ENCODE data around the gene YIPF1.
A peak's percentile ranks its signal among the peaks of the same experiment; 100 is the strongest.

YIPF1 gene

DNA sequence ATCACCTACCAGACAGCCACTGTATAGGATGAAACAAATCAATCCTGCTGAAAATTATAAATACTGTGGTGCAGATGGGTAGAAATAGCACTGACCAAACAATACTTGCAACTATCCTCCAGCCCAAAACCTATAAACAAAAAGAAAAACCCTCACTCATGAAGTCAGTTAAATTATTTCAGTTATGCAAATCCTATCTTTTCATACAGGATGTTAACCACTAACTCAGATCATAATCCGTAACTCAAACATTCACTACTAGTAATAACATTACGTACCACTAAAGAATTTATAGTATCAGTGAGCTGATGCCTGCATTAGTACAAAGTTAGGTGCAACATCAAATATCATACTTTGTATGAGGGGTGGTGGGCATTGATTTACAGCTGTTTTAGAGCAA, 54.1 kb downstream of the YIPF1 start:
- Mint-ChIP-seq H3K4me1 (peaks cover 20% of the 10 kb centered on the region), H3K9me3 (peaks cover 4% of the 10 kb centered on the region), H3K27ac (no peak overlapping the region), H3K36me3 (ENCODE audit: low read depth) (peaks cover 39% of the 10 kb centered on the region), H3K4me3 (no peak overlapping the region), H3K27me3 (ENCODE audit: low read depth, poor library complexity) (peaks cover 7% of the 10 kb centered on the region)
- no peak for DNase-seq
- TF ChIP-seq, protein P1, sequence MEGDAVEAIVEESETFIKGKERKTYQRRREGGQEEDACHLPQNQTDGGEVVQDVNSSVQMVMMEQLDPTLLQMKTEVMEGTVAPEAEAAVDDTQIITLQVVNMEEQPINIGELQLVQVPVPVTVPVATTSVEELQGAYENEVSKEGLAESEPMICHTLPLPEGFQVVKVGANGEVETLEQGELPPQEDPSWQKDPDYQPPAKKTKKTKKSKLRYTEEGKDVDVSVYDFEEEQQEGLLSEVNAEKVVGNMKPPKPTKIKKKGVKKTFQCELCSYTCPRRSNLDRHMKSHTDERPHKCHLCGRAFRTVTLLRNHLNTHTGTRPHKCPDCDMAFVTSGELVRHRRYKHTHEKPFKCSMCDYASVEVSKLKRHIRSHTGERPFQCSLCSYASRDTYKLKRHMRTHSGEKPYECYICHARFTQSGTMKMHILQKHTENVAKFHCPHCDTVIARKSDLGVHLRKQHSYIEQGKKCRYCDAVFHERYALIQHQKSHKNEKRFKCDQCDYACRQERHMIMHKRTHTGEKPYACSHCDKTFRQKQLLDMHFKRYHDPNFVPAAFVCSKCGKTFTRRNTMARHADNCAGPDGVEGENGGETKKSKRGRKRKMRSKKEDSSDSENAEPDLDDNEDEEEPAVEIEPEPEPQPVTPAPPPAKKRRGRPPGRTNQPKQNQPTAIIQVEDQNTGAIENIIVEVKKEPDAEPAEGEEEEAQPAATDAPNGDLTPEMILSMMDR (IDR thresholded peaks at IDR 0.05): no peak

DNA sequence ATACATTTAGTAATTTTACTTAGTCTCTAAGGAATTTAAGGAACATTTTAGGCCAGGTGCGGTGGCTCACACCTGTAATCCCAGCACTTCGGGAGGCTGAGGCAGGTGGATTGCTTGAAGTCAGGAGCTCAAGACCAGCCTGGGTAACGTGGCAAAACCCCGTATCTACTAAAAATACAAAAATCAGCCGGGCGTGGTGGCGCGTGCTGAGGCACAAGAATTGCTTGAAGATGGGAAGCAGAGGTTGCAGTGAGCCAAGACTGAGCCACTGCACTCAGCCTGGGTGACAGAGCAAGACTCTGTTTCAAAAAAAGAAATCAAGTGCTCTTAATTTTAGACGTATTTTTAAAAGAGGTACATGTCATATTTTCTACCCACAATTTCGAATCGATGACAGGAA, 54.8 kb downstream of the YIPF1 start:
- H3K4me3 Mint-ChIP-seq: no peak overlapping the region
- DNase-seq: no peak
- H3K9me3 Mint-ChIP-seq: peaks cover under 1% of the 10 kb centered on the region
- H3K27me3 Mint-ChIP-seq (ENCODE audit: low read depth, poor library complexity): peaks cover 7% of the 10 kb centered on the region
- peaks cover 40% of the 10 kb centered on the region for H3K36me3 Mint-ChIP-seq (ENCODE audit: low read depth)
- TF ChIP-seq, protein P1 (IDR thresholded peaks at IDR 0.05): no peak
- peaks cover 20% of the 10 kb centered on the region for H3K4me1 Mint-ChIP-seq
- no peak overlapping the region for H3K27ac Mint-ChIP-seq

DNA sequence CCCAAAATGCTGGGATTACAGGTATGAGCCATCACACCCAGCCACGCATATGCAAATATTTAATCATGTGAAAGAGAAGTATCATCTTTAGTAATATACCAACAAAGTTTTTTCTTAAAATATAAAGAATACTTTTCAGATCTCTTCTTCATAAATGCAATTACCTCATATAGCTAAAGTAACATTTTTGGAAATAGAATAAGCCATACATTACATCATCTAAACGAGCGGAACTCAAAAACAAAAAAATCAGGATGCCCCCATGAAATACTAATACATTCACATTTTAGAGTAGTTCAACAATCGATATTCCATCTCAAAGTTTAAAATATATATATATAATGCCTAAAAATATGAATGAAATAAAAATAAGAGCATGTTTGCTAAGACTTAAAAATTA, 56.2 kb downstream of the YIPF1 start:
- TF ChIP-seq, protein P1 (IDR thresholded peaks at IDR 0.05): no peak
- no peak overlapping the region for H3K4me3 Mint-ChIP-seq
- peaks cover 44% of the 10 kb centered on the region for H3K36me3 Mint-ChIP-seq (ENCODE audit: low read depth)
- H3K27me3 Mint-ChIP-seq (ENCODE audit: low read depth, poor library complexity): no peaks in the 10 kb centered on the region
- H3K9me3 Mint-ChIP-seq: no peaks in the 10 kb centered on the region
- peaks cover 20% of the 10 kb centered on the region for H3K4me1 Mint-ChIP-seq
- DNase-seq: no peak
- peak overlapping the region; percentile 32 for H3K27ac Mint-ChIP-seq

DNA sequence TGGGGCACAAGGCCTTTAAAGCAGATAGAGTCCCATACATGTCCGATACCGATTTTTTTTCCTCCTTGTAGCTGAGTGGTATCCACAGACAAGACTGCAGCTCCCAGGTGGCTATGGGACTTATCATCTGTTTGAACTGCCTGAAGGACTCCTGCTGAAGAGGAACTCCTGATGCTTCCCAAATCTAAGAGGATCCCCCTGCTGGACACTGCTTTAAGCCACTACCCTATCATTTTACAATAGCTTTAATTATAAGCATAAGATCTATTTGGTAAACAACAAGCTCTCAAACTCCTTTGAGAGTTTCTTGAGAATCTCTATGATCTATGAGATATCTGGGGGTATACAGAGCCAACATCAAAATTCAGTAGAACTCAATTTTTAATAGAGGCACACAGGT, 63.2 kb downstream of the YIPF1 start:
- Mint-ChIP-seq H3K36me3 (ENCODE audit: low read depth) (peaks cover 30% of the 10 kb centered on the region), H3K27me3 (ENCODE audit: low read depth, poor library complexity) (no peaks in the 10 kb centered on the region), H3K4me3 (no peak overlapping the region), H3K27ac (no peak overlapping the region), H3K9me3 (no peaks in the 10 kb centered on the region), H3K4me1 (no peaks in the 10 kb centered on the region)
- TF ChIP-seq, protein P1 (IDR thresholded peaks at IDR 0.05): no peak
- no peak for DNase-seq

- Mint-ChIP-seq H3K4me3 (no peak overlapping the region), H3K27me3 (ENCODE audit: low read depth, poor library complexity) (no peaks in the 10 kb centered on the region), H3K4me1 (no peaks in the 10 kb centered on the region), H3K27ac (no peak overlapping the region), H3K9me3 (no peaks in the 10 kb centered on the region), H3K36me3 (ENCODE audit: low read depth) (peaks cover 35% of the 10 kb centered on the region)
- DNase-seq: no peak
- TF ChIP-seq, protein P1 (IDR thresholded peaks at IDR 0.05): no peak
These were observed 64.3 kb downstream of the YIPF1 start for GRCh38 chr1:53825306-53825705.

DNA sequence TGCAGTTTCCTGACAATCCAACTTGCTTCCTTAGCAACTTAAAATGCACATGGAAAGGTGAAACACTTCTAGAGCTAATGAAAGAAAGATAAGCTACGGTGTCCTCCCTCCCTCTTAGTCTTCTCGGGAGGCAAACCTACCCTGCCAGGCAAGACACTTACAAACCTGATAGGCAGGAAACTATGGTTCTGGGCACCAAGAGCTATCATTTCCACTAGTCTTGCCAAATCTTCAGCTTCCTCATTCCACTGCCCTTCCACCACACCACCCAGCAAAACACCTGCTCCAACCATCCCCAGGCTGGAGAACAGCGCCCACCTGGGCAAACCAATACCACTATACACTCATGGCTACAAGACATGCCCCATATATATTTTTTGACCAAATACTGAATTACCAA, 66.7 kb downstream of the YIPF1 start:
- Mint-ChIP-seq H3K27me3 (ENCODE audit: low read depth, poor library complexity) (no peaks in the 10 kb centered on the region), H3K9me3 (no peaks in the 10 kb centered on the region), H3K4me3 (no peak overlapping the region), H3K4me1 (no peaks in the 10 kb centered on the region), H3K27ac (no peak overlapping the region), H3K36me3 (ENCODE audit: low read depth) (peaks cover 53% of the 10 kb centered on the region)
- DNase-seq: no peak
- TF ChIP-seq, protein P1 (IDR thresholded peaks at IDR 0.05): no peak

Data from nephron progenitor cell (in vitro differentiated cells).